ENCODE results near the gene MMP14. TPM values are rescaled to one million over a fixed set of nuclear protein-coding genes. Genes with fewer than 3 reads are reported as not detected.

The MMP14 gene
- total RNA-seq, 1 experiment from 2014 or later: 17.8 TPM

DNA sequence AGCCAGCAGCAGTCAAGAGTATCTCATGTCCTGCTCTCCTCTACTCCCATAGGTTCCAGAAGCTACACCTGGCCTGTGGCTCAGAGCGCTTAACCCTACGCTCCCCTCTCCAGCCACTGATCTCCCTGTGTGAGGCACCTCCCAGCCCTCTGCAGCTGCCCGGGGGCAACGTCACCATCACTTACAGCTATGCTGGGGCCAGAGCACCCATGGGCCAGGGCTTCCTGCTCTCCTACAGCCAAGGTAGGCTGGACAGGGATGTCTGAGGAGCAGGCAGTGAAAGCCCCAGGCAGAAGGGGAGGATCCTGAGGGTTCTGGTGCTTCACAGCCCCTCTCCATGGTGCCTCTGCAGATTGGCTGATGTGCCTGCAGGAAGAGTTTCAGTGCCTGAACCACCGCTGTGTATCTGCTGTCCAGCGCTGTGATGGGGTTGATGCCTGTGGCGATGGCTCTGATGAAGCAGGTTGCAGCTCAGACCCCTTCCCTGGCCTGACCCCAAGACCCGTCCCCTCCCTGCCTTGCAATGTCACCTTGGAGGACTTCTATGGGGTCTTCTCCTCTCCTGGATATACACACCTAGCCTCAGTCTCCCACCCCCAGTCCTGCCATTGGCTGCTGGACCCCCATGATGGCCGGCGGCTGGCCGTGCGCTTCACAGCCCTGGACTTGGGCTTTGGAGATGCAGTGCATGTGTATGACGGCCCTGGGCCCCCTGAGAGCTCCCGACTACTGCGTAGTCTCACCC lies 38.8 kb downstream of the MMP14 start:
- POLR2A ChIA-PET: no interaction called here
- H3K9ac ChIP-seq (ENCODE audit: low read length): no peak overlapping the region
- RAD21 ChIA-PET (ENCODE audit: low non-redundant PET in 1 of 2, low total read pairs in 2 of 2, uncharacterized antibody in 2 of 2, unreplicated experiment in 2 of 2): no interaction called here

More for the DNA sequence above, 38.8 kb downstream of the MMP14 start:
- no TSS peak for BruUV-seq (replicated peaks)
- H3K9me2 ChIP-seq (ENCODE audit: insufficient read depth): no peaks in the 10 kb centered on the region
- no peaks in the 10 kb centered on the region for H4K20me1 ChIP-seq (ENCODE audit: insufficient read depth)
- no peak overlapping the region for H3K4me3 ChIP-seq (replicated peaks in 1 of 2; ENCODE audit: low read depth in 1 of 2, low read length in 2 of 2)
- no peak overlapping the region for H3K27ac ChIP-seq (ENCODE audit: low read depth, low read length)
- no peak overlapping the region for H2AFZ ChIP-seq (ENCODE audit: low read depth, low read length, poor library complexity, severe bottlenecking)
- peaks cover 3% of the 10 kb centered on the region in 2 experiments; a peak in 1 of 4 replicates for H3K36me3 ChIP-seq (ENCODE audit: control insufficient read depth in 1 of 2, insufficient read depth in 2 of 2, low read length in 2 of 2)
- no peak overlapping the region for H3K4me2 ChIP-seq (ENCODE audit: low read length)
- H3K79me2 ChIP-seq (ENCODE audit: insufficient read depth, low read length): no peaks in the 10 kb centered on the region
- TF ChIP-seq POLR2A (IDR thresholded peaks at IDR 0.05; ENCODE audit: borderline replicate concordance, extremely low read depth, insufficient read depth, insufficient read length) (no peak), EZH2 (IDR thresholded peaks at IDR 0.05) (no peak), RAD21 (IDR thresholded peaks at IDR 0.05; ENCODE audit: low read depth) (no peak), EGR1 (IDR thresholded peaks at IDR 0.05; ENCODE audit: low read depth) (no peak), SP1 (IDR thresholded peaks at IDR 0.05; ENCODE audit: low read depth) (no peak), ELF1 (IDR thresholded peaks at IDR 0.05; ENCODE audit: borderline replicate concordance, low read depth) (no peak)
- TF ChIP-seq, protein P1, sequence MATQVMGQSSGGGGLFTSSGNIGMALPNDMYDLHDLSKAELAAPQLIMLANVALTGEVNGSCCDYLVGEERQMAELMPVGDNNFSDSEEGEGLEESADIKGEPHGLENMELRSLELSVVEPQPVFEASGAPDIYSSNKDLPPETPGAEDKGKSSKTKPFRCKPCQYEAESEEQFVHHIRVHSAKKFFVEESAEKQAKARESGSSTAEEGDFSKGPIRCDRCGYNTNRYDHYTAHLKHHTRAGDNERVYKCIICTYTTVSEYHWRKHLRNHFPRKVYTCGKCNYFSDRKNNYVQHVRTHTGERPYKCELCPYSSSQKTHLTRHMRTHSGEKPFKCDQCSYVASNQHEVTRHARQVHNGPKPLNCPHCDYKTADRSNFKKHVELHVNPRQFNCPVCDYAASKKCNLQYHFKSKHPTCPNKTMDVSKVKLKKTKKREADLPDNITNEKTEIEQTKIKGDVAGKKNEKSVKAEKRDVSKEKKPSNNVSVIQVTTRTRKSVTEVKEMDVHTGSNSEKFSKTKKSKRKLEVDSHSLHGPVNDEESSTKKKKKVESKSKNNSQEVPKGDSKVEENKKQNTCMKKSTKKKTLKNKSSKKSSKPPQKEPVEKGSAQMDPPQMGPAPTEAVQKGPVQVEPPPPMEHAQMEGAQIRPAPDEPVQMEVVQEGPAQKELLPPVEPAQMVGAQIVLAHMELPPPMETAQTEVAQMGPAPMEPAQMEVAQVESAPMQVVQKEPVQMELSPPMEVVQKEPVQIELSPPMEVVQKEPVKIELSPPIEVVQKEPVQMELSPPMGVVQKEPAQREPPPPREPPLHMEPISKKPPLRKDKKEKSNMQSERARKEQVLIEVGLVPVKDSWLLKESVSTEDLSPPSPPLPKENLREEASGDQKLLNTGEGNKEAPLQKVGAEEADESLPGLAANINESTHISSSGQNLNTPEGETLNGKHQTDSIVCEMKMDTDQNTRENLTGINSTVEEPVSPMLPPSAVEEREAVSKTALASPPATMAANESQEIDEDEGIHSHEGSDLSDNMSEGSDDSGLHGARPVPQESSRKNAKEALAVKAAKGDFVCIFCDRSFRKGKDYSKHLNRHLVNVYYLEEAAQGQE (IDR thresholded peaks at IDR 0.05; ENCODE audit: low read depth): no peak
- TF ChIP-seq, protein P2, sequence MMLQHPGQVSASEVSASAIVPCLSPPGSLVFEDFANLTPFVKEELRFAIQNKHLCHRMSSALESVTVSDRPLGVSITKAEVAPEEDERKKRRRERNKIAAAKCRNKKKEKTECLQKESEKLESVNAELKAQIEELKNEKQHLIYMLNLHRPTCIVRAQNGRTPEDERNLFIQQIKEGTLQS (IDR thresholded peaks at IDR 0.05): no peak
- H3K4me1 ChIP-seq (ENCODE audit: control insufficient read depth in 1 of 2, insufficient read depth in 2 of 2, low read length in 2 of 2): peaks cover 5 to 21% of the 10 kb centered on the region in 2 experiments
- no peaks in the 10 kb centered on the region for H3K9me3 ChIP-seq (ENCODE audit: control insufficient read depth in 1 of 2, insufficient read depth in 1 of 2, low read depth in 1 of 2, low read length in 2 of 2)
- intact Hi-C loops (cut with micrococcal nuclease): no loop called here
- H3K27me3 ChIP-seq (ENCODE audit: insufficient read depth, low read length): no peaks in the 10 kb centered on the region
- CTCF ChIA-PET: no interaction called here
- no peak for DNase-seq (ENCODE audit: low read depth, low spot score)
- no peak for ATAC-seq
